Fibroblast of skin of right quadriceps (primary cell): ENCODE measurements around the gene TSNAXIP1.
"Not testable (repeated sequence)": the region's sequence is repeated elsewhere in the genome, so short reads cannot be mapped to it uniquely, and the experiment has no call there.

ENCODE experiments used
- DNase-seq: peaks from one replicate; pipeline ENCODE4 v3.0.0-alpha.2; 2013

TSNAXIP1 gene

DNA sequence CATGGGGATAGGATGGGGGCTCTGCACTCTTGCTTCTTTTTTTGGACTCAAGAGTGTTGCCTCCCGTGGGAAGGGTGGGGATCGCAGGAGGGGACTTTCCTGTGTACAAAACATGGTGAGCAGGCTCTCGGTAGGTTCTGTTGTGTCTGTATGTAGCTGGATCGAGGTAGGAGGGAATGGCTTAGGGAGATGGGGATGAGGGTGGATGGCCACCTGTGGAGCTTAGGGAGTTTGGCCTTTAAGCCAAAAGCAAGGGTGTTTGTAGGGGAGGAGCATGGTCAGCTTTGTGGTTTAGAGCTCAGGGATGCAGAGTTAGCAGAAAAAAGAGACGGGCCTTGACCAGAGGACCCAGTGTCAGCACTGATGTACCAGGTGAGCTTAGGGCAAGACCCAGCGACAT lies 55.2 kb downstream of the TSNAXIP1 start:
- no peak for DNase-seq

GRCh38 chr16:67862623-67863583 lies 56.2 kb downstream of the TSNAXIP1 start:
- DNase-seq: peak; percentile 60

DNA sequence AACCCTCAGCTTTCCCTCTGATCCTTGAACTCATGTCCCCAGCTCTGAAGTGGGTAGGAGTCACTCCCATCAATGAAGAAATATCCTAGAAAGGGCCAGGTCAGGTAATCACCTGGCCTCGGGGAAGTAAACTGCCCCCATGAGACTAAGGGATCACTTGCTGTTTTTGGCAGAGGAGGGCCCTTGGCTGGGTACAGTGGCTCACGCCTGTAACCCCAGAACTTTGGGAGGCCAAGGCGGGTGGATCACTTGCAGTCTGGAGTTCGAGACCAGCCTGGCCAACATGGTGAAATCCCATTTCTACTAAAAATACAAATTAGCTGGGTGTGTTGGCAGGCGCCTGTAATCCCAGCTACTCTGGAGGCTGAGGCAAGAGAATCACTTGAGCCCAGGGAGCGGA lies 57.4 kb downstream of the TSNAXIP1 start:
- not testable (repeated sequence) for DNase-seq

DNA sequence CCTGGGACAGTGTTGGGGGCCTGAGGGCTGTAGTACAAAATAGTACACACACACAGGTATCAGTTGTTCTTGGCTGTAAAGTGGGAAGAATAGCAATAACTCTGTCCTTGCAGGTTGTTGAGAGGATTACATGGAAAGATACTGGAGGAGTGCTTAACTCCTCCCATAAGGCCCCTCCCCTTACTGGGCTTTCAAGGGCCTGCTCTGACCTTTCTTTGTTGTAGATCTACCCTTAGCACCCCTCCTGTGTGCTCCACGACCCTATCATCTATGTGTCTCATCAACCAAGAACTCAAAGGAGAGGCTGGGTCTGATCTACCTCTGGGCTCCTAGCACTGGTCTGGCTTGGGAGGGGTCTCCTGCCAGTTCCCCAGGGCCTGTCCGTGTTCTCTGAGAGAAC lies 57.9 kb downstream of the TSNAXIP1 start:
- DNase-seq: no peak

GRCh38 chr16:67865318-67865717 lies 58.6 kb downstream of the TSNAXIP1 start:
- peak; percentile 28 for DNase-seq

DNA sequence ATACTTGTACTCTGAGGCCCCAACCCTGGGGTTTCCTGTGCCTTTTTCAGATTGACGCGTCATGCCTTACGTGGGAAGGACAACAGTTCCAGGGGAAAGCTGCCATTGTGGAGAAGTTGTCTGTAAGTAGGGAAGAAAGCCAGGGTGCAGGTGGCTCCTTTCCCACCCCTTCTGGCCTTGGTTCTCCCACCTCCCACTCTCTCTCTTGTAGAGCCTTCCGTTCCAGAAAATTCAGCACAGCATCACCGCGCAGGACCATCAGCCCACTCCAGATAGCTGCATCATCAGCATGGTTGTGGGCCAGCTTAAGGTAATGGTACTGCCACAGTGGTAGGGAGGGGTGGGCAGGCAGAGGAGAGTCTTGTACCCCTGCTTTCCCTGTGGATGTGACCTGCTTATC lies 61.6 kb downstream of the TSNAXIP1 start:
- DNase-seq: no peak

GRCh38 chr16:67869653-67870052 lies 63.0 kb downstream of the TSNAXIP1 start:
- no peak for DNase-seq

DNA sequence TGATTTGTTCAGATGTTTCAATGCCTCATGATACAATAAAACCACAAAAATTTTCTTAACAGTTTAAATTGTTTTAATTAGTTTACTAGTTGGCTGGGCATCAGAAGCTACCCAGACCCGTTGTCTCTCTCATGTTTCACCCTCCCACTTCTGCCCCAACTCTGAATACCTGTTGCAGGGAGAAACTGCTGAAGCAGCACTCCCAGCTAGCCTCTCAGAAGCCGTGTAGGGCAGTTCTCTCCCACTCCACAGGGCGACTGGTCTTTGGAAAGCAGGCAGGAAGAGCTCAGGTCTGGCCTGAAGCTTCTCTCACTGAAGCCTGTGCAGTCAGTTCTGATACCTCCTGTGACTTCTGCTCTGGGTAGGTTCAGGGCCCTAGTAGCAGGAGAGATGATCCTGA lies 64.6 kb downstream of the TSNAXIP1 start:
- no peak for DNase-seq

DNA sequence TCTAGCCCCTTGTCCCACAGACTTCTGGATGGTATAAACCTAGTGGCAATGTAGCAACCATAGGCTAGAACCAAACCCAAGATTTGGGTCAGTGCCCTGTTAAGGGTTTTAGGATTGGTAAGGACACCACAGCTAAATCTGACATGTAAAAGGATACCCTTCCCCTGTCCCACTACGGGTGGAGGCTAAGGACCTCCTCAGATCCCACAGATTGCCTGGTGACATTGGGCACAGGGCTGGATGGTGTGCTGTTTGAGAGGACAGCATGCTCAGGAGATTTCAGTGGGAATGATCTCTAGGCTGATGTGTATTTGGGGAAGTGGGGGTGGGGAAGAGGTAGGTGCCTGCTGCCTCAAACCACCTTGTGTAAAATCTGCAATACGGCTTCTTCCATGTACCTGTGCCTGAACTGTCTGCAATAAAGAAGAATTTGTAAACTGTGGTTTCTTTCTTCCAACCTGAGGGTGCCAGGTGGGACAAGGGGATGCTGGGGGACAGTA lies 65.5 kb downstream of the TSNAXIP1 start:
- DNase-seq: no peak

DNA sequence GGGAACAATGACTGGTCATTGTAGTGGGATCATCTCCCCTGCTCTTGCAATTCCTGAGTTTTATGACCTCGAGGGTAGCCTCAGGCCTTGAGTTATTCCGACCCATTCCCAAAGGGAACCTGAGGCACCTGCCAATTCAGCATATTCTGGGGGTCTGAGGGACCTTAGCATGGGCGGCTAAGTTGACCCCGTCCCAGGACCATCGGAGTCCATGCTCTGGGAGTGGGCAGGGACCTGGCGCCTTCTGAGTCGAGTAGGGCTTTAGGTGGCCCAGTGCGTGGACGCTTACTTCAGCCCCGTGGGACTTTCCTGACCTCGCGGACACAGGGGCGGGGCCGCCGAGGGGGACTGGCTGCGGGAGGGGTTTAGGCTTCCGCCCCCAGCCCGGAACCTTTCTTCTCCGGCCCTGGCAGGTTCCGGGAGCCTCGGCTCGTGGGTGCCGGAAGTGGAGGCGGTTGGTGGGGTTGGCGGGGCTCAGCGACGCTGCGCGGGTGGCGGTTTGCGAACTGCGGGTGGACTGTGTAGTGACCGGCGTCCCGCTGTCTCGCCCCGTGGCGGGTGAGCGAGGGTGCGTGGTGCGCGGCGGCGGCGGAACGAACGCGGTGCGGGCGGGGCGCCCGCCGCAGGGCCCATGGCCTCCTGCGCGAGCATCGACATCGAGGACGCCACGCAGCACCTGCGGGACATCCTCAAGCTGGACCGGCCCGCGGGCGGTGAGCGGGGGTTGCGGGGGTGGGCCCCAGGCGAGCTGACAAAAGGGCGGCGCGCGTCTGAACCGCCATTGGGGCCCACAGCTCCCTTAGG lies 66.1 kb downstream of the TSNAXIP1 start, which contains the start of gene EDC4:
TSS of gene EDC4 (plus strand) at position 422 of the 804 bp plus-strand sequence. CDS start at position 632, 210 bp downstream.
- peak; percentile 72 for DNase-seq

DNA sequence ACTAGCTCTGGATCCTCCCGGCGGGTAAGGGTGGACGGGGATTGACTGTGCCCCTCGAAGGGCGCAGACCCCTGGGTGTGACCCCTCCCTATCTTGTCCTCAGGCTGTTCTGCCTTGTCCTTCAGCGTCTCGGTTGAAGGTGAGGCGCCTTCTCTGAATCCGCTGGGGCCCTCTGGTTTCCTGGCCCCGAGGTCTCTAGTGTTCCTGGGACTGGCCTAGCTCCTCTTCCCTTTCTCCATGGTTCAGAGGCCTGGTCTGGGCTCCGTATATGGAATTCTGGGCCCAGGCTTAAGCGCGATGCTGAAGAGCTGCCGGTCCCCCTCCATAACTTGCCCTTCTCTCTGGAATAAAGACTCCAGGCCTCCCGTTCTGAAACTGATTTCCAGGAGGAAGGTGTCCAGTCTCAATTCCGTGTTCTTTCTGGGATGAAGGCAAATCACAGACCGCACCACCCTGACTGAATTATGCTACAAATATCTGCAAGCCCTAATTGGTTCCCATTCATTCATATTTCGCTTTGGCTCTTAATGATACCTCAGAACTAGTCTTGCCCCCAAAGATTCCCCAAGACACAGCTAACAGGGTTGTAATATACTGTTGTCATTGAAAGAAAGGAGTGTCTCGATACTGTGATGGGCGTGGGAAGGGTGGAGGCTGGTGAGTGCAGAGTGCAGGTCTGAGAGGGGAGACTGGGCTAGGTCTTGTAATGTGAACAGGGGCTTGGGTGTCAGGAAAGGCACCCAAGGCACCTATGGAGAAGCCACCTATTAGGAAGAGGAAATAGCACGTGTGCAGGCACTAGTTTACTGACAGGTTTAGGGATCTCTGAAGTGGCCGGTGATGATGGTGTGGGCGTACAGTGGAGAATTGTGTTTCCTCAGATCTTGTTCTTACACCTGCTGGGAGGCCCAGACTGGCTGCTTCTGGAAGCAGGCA lies 67.0 kb downstream of the TSNAXIP1 start:
- DNase-seq: no peak

DNA sequence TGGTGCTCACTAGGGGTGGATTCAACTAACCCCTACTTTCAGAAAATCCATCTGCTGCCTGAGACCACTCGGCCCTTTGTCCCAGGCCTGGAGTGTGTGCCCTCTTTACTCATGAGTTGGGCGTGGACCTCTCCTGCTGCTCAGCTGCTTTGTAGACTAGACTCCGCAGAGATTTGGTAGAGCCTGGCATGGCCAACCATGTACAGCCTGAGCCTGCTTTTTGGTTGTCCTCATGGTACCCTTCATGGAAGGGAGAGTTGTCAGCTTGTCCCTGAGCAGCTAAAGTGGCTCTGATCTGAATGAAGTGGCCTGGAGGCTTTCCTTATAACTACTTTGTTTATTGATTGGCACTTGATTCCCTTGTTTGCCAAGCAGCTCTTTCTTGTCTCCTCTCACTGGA lies 67.7 kb downstream of the TSNAXIP1 start:
- no peak for DNase-seq

GRCh38 chr16:67877064-67877463 lies 70.4 kb downstream of the TSNAXIP1 start:
- no peak for DNase-seq
